ENCODE measurements around the gene CDAN1.

CDAN1 gene

DNA sequence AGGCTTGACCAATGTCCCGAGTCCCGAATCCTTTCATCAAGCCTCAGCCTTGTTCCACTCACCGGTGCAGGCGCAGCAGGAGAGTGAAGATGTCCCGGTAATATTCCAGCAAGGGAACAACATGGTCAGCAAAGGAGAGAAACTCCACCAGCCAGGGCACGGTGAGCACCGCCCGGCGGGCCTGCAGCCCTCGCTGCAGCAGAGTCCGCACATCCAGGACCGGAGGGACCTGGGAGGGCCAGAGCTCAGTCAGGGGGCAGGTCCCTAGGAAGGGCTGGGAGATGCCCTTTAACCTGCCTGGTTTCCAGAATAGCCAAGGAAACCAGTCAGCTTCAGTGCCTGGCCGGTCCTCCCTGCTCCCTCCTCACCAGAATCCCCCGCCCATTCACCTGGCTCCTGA, 6.4 kb downstream of the CDAN1 start:
- DNase-seq (ENCODE audit: low read depth in 1 of 2, low spot score in 1 of 2): no peak
- in situ Hi-C loops (cut with HindIII; ENCODE audit: low pct_unique_long_range_greater_than_20kb, low sequenced_read_pairs): no loop called here
- no peak for TF ChIP-seq JUND (IDR thresholded peaks at IDR 0.05; ENCODE audit: low read depth)

GRCh38 chr15:42730135-42730534, 6.8 kb downstream of the CDAN1 start:
- DNase-seq (ENCODE audit: low read depth in 1 of 2, low spot score in 1 of 2): no peak
- TF ChIP-seq JUND (IDR thresholded peaks at IDR 0.05; ENCODE audit: low read depth): no peak
- in situ Hi-C loops (cut with HindIII; ENCODE audit: low pct_unique_long_range_greater_than_20kb, low sequenced_read_pairs): no loop called here

DNA sequence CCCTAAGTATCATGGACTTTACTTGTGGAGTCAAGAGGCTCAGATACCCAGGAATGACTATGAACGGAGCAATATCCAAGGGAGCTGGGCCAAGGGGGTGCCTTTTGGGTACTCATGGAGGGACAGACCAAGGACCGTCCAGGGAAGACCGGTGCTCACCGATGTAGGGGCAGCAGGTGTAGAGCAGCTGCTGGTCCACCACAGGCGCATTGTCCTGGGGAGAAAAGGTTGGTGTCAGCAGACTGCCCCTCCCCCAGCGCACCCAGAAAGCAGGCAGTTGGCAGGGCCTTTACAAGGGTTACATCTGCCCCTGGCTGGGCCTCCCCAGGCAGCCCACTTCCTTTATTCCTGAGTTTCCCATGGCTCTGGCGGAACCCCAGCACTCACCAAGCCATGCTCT, 7.5 kb downstream of the CDAN1 start:
- no peak for DNase-seq (ENCODE audit: low read depth in 1 of 2, low spot score in 1 of 2)
- TF ChIP-seq JUND (IDR thresholded peaks at IDR 0.05; ENCODE audit: low read depth): no peak
- in situ Hi-C loops (cut with HindIII; ENCODE audit: low pct_unique_long_range_greater_than_20kb, low sequenced_read_pairs): no loop called here

- no peak for TF ChIP-seq JUND (IDR thresholded peaks at IDR 0.05; ENCODE audit: low read depth)
- in situ Hi-C loops (cut with HindIII; ENCODE audit: low pct_unique_long_range_greater_than_20kb, low sequenced_read_pairs): no loop called here
- DNase-seq (ENCODE audit: low read depth in 1 of 2, low spot score in 1 of 2): no peak
These were observed 8.0 kb downstream of the CDAN1 start for GRCh38 chr15:42728972-42729371.

GRCh38 chr15:42728560-42728959, 8.4 kb downstream of the CDAN1 start:
- DNase-seq (ENCODE audit: low read depth in 1 of 2, low spot score in 1 of 2): no peak
- in situ Hi-C loops (cut with HindIII; ENCODE audit: low pct_unique_long_range_greater_than_20kb, low sequenced_read_pairs): no loop called here
- TF ChIP-seq JUND (IDR thresholded peaks at IDR 0.05; ENCODE audit: low read depth): no peak

GRCh38 chr15:42727750-42728381, 9.1 kb downstream of the CDAN1 start:
- TF ChIP-seq JUND (IDR thresholded peaks at IDR 0.05; ENCODE audit: low read depth): no peak
- in situ Hi-C loops (cut with HindIII; ENCODE audit: low pct_unique_long_range_greater_than_20kb, low sequenced_read_pairs): no loop called here
- DNase-seq (ENCODE audit: low read depth in 1 of 2, low spot score in 1 of 2): no peak

- TF ChIP-seq JUND (IDR thresholded peaks at IDR 0.05; ENCODE audit: low read depth): no peak
- in situ Hi-C loops (cut with HindIII; ENCODE audit: low pct_unique_long_range_greater_than_20kb, low sequenced_read_pairs): no loop called here
- no peak for DNase-seq (ENCODE audit: low read depth in 1 of 2, low spot score in 1 of 2)
These were observed 10.8 kb downstream of the CDAN1 start for GRCh38 chr15:42726114-42726513.

DNA sequence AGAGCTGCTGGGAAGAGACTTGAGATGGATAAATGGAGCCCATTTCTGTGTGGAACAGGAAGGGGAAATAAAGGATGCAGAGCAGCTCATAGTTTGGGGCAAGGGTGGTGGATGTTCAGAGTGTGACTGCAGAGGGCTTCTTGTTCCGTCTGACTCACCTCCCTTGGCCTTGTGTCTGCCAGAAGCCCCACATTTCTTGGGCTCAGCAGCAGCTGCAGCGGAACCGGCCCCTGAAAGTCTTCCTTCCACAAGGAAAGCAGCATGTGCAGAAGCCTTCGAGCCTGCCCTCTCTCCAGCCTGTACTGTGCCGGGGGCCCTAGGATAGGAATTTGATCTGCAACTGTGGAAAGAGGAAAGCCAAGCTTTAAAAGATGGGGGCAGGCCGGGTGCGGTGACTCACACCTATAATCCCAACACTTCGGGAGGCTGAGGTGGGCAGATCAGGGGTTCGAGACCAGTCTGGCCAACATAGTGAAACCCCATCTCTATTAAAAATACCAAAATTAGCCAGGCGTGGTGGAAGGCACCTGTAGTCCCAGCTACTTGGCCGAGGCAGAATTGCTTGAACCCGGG, 11.5 kb downstream of the CDAN1 start:
- TF ChIP-seq JUND (IDR thresholded peaks at IDR 0.05; ENCODE audit: low read depth): no peak
- no peak for DNase-seq (ENCODE audit: low read depth in 1 of 2, low spot score in 1 of 2)
- in situ Hi-C loops (cut with HindIII; ENCODE audit: low pct_unique_long_range_greater_than_20kb, low sequenced_read_pairs): no loop called here

DNA sequence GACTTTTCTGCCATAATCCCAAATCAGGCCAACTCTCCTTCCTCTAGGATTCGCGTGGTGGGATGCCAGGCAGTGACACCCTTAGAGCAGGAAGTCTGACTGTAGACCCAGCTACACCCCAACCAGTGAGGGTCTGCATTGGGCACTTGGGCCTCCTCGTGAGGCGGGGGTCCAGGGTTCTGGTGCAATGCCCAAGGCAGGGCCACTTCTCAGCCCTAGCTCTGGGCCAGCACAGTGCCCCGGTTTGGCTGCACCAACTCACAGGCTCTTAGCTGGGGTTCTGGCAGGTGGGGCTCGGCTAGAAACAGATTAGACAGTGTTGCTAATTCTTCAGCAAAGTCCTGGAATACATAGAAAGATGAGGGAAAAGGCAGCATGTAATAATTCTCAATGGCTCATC, 12.7 kb downstream of the CDAN1 start:
- TF ChIP-seq JUND (IDR thresholded peaks at IDR 0.05; ENCODE audit: low read depth): no peak
- no peak for DNase-seq (ENCODE audit: low read depth in 1 of 2, low spot score in 1 of 2)
- in situ Hi-C loops (cut with HindIII; ENCODE audit: low pct_unique_long_range_greater_than_20kb, low sequenced_read_pairs): no loop called here

GRCh38 chr15:42723068-42723467, 13.9 kb downstream of the CDAN1 start:
- TF ChIP-seq JUND (IDR thresholded peaks at IDR 0.05; ENCODE audit: low read depth): no peak
- in situ Hi-C loops (cut with HindIII; ENCODE audit: low pct_unique_long_range_greater_than_20kb, low sequenced_read_pairs): no loop called here

DNA sequence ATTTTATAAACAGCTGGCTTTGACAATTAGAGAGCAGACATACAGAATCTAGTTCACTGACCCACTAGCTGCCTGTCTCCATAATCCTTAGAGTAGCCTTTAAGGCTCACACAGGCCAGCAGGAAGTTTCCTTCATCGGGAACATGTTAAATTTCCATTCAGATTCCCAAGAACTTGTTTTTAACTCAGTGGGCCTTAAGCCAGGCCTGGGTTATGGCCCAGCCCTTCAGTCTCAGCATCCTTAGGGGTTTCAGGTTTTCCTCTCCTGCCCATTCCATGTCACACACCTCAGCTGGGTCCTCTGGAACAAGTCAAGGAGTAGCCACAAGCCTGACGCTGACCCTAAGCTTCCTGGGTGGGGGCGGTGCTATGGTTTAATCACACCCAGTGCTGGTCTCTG, 15.0 kb downstream of the CDAN1 start:
- in situ Hi-C loops (cut with HindIII; ENCODE audit: low pct_unique_long_range_greater_than_20kb, low sequenced_read_pairs): no loop called here
- TF ChIP-seq JUND (IDR thresholded peaks at IDR 0.05; ENCODE audit: low read depth): no peak
- no peak for DNase-seq (ENCODE audit: low read depth in 1 of 2, low spot score in 1 of 2)

More at GRCh38 chr15:42723068-42723467, 13.9 kb downstream of the CDAN1 start:
- peak in 1 of 2 experiments; percentile 53 for DNase-seq (ENCODE audit: low read depth in 1 of 2, low spot score in 1 of 2)

GRCh38 chr15:42721016-42721415, 15.9 kb downstream of the CDAN1 start:
- TF ChIP-seq JUND (IDR thresholded peaks at IDR 0.05; ENCODE audit: low read depth): no peak
- no peak for DNase-seq (ENCODE audit: low read depth in 1 of 2, low spot score in 1 of 2)
- in situ Hi-C loops (cut with HindIII; ENCODE audit: low pct_unique_long_range_greater_than_20kb, low sequenced_read_pairs): no loop called here

DNA sequence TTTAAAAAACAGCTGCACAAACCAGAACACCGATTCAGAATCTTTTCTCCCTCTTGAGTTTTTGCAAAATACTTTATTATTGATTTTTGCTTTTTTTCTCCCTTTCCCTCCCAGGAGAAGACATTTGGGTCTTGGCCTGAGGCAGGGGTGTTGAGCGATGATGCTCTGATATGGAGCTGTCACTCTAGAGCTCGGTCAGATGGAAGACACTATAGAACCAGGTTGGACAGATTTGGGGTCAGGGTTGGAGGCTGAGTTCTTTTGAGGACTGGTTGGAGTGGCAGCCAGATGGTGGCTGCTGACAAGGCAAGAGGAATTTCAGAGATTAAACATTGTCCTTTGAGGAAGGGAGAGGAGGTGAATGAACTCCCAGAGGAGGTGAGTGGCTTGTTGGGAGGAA, 16.9 kb downstream of the CDAN1 start:
- in situ Hi-C loops (cut with HindIII; ENCODE audit: low pct_unique_long_range_greater_than_20kb, low sequenced_read_pairs): no loop called here

GRCh38 chr15:42719043-42719442, 17.9 kb downstream of the CDAN1 start:
- TF ChIP-seq JUND (IDR thresholded peaks at IDR 0.05; ENCODE audit: low read depth): no peak
- in situ Hi-C loops (cut with HindIII; ENCODE audit: low pct_unique_long_range_greater_than_20kb, low sequenced_read_pairs): no loop called here
- no peak for DNase-seq (ENCODE audit: low read depth in 1 of 2, low spot score in 1 of 2)

More for the DNA sequence above, 16.9 kb downstream of the CDAN1 start:
- TF ChIP-seq JUND (IDR thresholded peaks at IDR 0.05; ENCODE audit: low read depth): no peak
- no peak for DNase-seq (ENCODE audit: low read depth in 1 of 2, low spot score in 1 of 2)

All from T47D (cell line).